Muscle of back (tissue), 13 donors: ENCODE results near the gene TECPR1. TPM values are rescaled to one million over a fixed set of nuclear protein-coding genes. Genes with fewer than 3 reads are reported as not detected.

Experiments used
- DNase-seq, 3 donors: peaks; one replicate each; pipeline versions ENCODE4 v3.0.0 to v3.0.0-alpha.2; 2013
- long read RNA-seq, 9 donors: transcript quantifications; one replicate each; lab custom pipeline, GENCODE V29; 2026
- polyA plus RNA-seq, 10 donors: library from polyadenylated mRNA; unstranded; fragments of 120-200 nt; gene quantifications; one replicate each; pipeline ENCODE4 v1.2.1, GENCODE V29; 2013; ENCODE audit not compliant: insufficient read length in 10 of 10

Gene TECPR1, protein sequence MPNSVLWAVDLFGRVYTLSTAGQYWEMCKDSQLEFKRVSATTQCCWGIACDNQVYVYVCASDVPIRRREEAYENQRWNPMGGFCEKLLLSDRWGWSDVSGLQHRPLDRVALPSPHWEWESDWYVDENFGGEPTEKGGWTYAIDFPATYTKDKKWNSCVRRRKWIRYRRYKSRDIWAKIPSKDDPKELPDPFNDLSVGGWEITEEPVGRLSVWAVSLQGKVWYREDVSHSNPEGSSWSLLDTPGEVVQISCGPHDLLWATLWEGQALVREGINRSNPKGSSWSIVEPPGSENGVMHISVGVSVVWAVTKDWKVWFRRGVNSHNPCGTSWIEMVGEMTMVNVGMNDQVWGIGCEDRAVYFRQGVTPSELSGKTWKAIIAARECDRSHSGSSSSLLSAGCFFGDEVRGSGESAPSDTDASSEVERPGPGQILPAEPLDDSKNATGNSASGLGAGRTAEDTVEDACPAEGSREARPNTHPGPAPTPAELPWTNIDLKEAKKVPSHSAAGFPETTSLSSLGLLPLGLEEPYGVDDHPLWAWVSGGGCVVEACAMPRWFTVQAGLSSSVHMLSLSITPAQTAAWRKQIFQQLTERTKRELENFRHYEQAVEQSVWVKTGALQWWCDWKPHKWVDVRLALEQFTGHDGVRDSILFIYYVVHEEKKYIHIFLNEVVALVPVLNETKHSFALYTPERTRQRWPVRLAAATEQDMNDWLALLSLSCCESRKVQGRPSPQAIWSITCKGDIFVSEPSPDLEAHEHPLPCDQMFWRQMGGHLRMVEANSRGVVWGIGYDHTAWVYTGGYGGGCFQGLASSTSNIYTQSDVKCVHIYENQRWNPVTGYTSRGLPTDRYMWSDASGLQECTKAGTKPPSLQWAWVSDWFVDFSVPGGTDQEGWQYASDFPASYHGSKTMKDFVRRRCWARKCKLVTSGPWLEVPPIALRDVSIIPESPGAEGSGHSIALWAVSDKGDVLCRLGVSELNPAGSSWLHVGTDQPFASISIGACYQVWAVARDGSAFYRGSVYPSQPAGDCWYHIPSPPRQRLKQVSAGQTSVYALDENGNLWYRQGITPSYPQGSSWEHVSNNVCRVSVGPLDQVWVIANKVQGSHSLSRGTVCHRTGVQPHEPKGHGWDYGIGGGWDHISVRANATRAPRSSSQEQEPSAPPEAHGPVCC
- 10 to 100 TPM; 12.8 to 22.1 (median 18.9) TPM for polyA plus RNA-seq
- long read RNA-seq, donor 1, partial matches to known transcripts = 9 of 9 reads
- long read RNA-seq, donor 1, other reads (novel, unspliced or antisense) = 0 of 9 reads
- long read RNA-seq, donor 2, partial matches to known transcripts = 0 of 1 reads
- long read RNA-seq, donor 2, other reads (novel, unspliced or antisense) = 0 of 1 reads
- long read RNA-seq, donor 3 = 0 reads
- long read RNA-seq, donor 4 = 0 reads
- long read RNA-seq, donor 5, partial matches to known transcripts = 51 of 416 reads
- long read RNA-seq, donor 5, other reads (novel, unspliced or antisense) = 365 of 416 reads
- long read RNA-seq, donor 6 = 0 reads
- long read RNA-seq, donor 7, partial matches to known transcripts = 14 of 15 reads
- long read RNA-seq, donor 7, other reads (novel, unspliced or antisense) = 0 of 15 reads
- long read RNA-seq, donor 8, partial matches to known transcripts = 0 of 1 reads
- long read RNA-seq, donor 8, other reads (novel, unspliced or antisense) = 0 of 1 reads
- long read RNA-seq, donor 9 = 0 reads

DNA sequence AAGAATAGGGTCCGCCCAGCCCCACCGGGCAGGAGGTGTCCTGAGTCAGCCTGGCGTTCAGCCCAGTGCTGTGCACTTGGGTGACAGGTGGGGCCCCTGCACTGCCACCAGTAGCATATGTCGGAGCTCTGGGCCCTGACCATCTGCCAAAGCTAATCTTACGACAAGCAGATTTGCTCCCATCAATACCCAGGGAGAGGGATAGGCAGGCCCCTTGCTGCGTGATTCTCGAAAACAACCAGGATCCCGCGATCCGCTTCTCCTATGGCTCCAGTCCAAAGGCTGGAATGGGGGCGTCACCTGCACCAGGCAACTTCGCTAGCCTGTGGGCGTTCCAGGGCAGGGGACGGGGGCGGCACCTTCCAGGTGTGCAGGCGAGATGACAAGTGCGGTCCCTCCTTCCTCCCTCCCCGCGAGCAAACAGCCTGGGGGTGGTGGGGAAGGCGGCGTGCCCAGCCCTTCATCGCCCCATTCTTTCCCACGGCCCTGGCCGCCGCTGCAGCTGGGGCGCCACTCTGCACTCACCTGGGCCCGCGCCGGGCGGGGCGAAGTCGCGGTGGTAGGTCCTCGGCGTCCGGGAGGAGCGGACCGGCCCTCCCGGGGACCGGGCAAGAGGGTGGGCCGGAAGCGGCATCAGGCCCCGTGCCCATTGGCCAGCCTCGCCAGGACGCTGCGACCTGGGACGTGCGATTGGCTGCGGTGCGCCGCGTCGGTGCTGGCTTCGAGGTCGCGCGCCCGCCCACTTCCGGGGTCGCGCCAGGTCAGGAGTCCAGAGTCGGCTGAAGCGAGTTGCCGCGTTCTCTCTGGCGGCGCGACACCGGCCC lies at the start of gene TECPR1:
TSS of gene TECPR1 (minus strand) at position 632 of the 824 bp plus-strand sequence. CDS start 6,086 bp downstream, outside the sequence.
- peak; percentile 81 to 97 (median 94) for DNase-seq

GRCh38 chr7:98300595-98301372 lies 48.8 kb upstream of the TECPR1 start:
- no peak for DNase-seq

DNA sequence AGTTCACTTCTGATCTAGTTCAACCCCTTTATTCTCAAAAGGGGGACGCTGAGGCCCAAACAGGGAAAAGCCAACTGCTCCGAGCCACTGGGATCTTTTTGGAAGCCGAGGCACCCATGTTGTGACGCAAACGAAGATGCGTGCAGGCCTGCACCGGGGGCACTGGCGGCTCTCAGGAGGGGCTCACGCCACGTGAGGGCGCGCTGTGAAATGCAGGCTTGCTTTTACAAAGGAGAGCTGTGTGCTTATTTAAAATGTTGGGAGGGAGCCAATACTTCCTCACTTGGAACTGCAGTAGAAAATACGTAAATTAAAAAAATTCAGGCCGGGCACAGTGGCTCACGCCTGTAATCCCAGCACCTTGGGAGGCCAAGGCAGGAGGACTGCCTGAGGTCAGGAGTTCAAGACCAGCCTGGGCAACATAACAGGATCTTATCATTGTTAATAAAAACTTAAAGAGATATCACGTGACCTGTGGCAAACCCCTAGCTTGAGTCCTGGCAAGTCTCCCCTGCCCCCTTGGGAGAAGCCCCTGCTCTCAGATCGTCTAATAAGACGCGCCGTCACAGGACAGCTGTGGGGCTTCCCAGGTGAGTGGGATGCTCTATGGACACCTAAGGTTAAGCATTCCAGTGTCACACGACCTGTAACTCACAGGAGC lies 45.7 kb upstream of the TECPR1 start:
- no peak for DNase-seq

DNA sequence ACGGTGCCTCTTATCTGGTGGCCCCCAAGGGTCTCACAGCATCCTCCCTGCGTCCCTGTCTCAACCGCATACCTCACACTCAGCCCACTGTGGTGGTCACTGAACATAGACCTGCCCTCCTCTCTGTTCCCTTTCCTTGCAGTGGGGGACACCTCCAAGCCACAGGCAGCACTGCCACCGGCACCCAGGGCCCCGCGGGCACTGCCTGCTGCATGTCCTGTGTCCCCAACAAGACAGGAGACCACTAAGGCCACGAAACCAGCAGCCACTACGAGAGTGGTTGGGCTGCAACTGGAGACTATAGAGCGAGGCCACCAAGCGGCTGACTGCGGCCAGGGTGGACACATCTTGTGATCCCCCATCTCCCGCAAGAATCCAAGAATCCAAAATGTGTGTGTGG lies 44.8 kb upstream of the TECPR1 start:
- DNase-seq = no peak

DNA sequence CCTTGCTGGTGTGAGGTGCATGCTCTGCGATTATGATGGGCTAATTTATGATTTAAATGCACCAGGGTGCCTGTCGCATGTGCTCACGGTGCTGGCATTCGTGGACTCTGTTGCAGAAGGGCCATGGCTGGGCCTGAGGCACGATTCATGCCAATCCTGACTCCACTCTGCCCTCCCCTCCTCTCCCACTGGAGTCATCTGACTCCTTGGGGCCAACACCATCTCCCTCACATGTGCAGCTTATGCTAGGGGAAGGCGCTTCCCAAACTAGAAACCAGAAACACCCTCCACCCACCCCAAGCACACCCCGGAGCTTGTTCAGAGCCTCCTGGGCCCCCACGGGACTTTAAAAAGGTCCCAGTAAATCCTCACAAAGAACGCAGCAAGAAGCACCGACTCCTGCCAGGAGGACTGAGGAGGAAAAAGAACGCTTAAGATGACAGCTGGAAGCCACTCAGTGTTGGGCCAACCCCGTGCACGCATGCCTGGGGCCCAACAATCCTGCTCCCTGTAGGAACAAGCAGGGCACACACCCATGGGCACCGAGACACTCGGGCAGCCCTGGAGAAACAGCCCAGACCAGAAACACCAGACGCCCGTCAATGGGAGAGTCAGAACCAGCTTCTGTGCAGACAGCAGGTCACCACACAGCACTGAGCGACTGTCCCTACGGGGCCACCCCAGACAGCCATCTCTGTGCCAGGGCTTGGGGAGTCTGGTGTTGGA lies 43.6 kb upstream of the TECPR1 start:
- DNase-seq = no peak

DNA sequence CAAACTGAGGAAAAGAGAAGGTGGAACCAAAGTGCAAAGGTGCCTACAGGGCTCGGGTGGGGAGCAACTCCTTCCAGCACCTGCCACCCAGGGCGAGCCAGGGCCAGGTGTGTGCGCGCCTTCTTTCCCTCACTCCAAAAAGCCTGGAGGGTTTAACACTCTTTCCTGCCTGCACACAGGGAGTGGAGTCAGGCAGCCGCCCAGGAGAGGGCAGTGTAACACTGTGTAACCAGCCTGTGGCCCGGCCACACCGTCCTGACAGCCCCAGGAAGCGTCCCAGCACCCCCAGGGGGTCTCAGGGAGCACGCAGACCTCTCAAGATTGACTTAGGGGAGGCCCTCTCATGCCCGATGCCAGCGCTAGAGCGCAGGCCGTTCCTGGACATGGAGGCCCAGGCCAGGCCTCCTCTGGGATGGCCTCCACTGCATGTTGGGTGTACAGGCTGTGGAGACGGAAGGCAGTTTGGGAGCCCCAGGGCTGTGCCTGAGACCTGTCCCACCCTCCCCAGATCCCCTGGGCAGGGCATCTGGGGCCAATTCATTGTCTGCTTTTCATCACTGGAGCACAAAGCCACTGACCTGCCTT lies 42.9 kb upstream of the TECPR1 start:
- DNase-seq = peak in 1 of 3 donors; percentile 69

- DNase-seq = no peak
Measured at GRCh38 chr7:98294326-98294725, 42.3 kb upstream of the TECPR1 start.

GRCh38 chr7:98293746-98294145 lies 41.7 kb upstream of the TECPR1 start:
- no peak for DNase-seq

DNA sequence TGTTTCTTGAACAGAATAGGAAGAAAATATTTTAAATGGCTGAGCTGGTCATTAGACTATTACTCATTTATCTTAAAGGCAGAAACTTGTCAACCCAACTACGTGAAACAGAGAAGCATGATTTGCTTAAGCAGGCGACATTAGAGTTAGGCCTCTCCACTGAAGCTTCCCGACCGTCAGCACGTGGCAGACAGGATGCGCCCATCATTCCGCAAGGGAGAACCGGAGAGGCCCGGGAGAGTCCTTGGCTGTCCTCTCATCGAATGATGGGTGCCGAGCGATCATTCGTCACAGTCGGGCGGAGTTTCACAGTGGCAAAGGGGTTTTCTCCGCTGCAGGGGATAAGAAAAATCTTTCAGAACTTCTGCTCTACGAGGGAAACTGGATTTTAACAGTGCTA lies 41.2 kb upstream of the TECPR1 start:
- no peak for DNase-seq

GRCh38 chr7:98291717-98292116 lies 39.7 kb upstream of the TECPR1 start:
- DNase-seq = no peak

DNA sequence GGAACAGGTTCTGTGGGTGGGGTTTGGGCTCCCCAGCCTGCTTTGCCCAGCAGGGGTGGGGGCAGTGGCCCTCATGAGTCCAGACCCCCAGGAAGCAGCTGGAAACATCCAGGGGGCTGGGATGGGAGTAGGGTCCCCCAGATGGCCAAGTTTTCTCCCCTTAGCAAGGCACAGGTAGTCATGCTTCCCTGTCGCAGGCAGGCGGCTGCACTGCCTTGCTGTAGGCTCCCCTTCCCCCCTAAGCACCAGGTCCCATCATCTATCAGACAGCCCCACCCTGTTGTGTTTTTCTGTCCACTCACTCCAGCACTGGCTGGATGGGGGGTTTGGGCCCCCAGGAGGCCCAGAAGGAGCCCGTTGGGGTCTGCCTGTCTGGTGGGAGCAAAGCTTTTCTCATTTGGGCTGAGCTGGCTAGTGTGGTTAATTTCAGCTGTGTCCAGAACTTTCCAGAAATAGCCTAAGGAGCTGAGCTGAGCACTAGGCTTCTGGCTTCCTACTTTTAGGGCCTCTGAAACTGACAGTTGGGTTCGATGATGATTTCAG lies 37.4 kb upstream of the TECPR1 start:
- DNase-seq = no peak

GRCh38 chr7:98288064-98288823 lies 36.2 kb upstream of the TECPR1 start:
- no peak for DNase-seq

DNA sequence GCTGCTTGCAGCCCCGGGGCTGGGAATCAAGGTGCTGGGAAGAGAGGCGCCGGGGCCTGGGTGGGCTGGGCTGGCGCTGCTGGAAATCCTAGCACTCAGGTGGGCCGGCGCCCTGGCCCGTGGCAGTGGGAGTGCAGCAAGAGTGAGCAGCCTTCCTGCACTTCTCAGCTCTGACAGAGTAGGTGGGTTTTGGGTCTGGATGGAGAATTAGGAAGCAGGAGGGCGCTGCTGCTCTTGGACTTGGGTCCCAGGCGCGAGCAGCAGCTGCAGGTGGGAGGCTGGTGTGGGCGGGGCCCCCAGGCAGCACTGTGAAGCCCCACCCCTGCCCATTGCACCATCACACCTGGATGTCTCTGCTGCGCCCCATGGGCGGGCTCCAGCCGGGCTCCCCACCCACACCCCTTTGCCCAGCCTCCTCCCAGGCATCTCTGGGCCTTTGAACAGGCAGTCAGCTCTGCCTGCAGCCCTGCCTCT lies 35.5 kb upstream of the TECPR1 start:
- no peak for DNase-seq

DNA sequence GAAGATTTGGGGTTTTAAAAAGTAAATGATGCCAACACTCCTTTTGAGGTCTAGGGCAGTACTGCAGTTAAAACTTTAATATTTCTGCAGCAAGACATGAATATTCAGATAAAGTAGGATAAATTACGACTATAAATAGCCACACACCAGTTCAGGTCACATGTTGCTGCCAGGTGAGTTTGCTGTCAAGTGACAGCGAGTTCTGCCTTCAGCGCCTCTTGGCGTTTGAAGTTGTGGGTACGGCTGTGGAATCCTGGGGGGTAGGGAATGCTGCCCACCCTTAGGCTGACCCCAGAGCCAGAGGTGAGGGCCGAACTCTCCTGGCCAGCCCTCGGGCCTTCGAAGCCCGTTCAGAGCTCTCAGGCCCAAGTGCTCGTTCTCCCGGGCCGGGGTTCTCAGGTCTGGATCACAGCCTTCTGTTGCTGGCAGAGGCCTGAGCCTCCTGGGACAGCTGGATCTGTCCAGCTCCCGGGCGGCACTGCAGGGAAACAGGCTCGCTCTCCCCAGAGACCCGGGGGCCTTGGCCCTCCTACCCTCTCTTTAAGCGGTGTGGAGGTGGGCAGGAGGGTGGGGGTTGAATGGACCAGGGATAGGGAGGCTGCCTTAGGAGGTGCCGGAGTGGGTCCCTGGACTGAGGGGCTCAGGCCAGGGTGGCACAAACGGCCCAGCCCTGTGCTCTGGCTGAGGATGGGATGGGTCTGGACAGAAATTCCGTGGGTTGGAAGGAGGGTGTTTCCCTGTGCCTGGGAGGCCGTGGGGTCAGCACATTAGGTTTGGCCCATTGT lies 34.9 kb upstream of the TECPR1 start:
- DNase-seq = no peak

- DNase-seq = peak in 1 of 3 donors; percentile 36
Measured at GRCh38 chr7:98286093-98286539, 34.1 kb upstream of the TECPR1 start.
